DOHH2 (cell line): ENCODE results near the gene ETS1.

Source experiments
- EZH2phosphoT487 ChIP-seq: fragments of 200-600 bp; sonication (generic); IDR thresholded peaks from 2 replicates; pipeline ENCODE4 v1.6.1; 2017; ENCODE audit warnings: borderline replicate concordance, mild to moderate bottlenecking, antibody characterized with exemption, low read length, moderate library complexity, mixed read lengths
- TF ChIP-seq, protein P1 (sequence below): fragments of 200-600 bp; sonication (generic); IDR thresholded peaks from one replicate; pipeline ENCODE4 v1.5.1; 2014; ENCODE audit warnings: antibody characterized with exemption, mild to moderate bottlenecking, low read depth, low read length; ENCODE audit not compliant: poor library complexity, severe bottlenecking

DNA sequence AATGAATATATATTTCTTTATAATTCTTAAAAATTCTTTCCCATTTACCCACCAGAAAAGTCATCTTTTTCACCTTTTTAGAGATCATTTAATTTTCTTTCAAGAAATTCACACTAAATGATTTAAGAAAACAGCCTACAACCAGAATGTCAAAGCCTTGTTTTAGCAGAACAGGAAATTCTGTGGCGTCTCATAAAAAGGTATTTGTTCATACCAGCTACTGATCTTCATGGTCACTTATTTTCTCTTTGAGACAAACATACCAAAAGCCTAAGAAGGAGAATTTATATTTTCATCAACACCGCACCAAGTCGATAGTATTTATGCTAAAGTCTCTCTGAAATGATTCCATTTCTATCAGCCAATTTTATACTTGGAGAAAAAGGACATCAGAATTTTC is 105.3 kb downstream of the ETS1 start:
- TF ChIP-seq, protein P1, sequence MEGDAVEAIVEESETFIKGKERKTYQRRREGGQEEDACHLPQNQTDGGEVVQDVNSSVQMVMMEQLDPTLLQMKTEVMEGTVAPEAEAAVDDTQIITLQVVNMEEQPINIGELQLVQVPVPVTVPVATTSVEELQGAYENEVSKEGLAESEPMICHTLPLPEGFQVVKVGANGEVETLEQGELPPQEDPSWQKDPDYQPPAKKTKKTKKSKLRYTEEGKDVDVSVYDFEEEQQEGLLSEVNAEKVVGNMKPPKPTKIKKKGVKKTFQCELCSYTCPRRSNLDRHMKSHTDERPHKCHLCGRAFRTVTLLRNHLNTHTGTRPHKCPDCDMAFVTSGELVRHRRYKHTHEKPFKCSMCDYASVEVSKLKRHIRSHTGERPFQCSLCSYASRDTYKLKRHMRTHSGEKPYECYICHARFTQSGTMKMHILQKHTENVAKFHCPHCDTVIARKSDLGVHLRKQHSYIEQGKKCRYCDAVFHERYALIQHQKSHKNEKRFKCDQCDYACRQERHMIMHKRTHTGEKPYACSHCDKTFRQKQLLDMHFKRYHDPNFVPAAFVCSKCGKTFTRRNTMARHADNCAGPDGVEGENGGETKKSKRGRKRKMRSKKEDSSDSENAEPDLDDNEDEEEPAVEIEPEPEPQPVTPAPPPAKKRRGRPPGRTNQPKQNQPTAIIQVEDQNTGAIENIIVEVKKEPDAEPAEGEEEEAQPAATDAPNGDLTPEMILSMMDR: no peak
- no peak for TF ChIP-seq EZH2phosphoT487
